GDM1 (cell line): ENCODE data around the gene WNT3.
A peak's percentile ranks its signal among the peaks of the same experiment; 100 is the strongest.
"Not testable (repeated sequence)": the region's sequence is repeated elsewhere in the genome, so short reads cannot be mapped to it uniquely, and the experiment has no call there.

Experiments used
- DNase-seq: peaks from one replicate; lab custom pipeline; 2025; lab: John Stamatoyannopoulos, UW

WNT3 gene

DNA sequence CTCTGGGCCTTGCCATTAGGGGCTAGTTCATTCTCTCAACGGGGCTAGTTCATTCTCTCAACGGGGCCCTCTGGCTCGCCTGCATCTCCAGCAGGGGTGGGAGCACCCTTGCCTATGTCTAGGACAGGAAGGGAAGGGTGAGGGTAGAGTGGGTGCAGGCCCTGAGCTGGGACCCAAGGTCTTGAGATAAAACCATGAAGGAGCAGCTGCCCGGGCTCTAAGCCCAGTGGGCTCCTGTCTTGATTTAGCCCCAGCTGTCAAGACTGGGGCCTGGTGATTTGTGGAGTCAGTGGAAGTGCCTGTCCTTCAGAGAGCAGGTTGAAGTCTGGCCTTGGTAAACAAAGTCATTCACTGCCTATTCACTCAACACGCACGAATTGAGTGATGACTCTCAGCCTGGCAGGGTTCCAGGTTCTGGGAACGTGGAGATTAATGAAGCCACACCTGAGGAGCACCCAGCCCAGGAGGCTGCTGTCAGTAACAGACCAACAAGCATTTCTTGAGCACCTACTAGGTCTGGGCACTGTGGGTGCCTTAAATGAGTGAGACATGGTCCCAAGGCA is 35.4 kb downstream of the WNT3 start:
- DNase-seq: no peak

- no peak for DNase-seq
These were observed 36.1 kb downstream of the WNT3 start for GRCh38 chr17:46782250-46782953.

GRCh38 chr17:46780003-46780373 is 38.5 kb downstream of the WNT3 start:
- no peak for DNase-seq

DNA sequence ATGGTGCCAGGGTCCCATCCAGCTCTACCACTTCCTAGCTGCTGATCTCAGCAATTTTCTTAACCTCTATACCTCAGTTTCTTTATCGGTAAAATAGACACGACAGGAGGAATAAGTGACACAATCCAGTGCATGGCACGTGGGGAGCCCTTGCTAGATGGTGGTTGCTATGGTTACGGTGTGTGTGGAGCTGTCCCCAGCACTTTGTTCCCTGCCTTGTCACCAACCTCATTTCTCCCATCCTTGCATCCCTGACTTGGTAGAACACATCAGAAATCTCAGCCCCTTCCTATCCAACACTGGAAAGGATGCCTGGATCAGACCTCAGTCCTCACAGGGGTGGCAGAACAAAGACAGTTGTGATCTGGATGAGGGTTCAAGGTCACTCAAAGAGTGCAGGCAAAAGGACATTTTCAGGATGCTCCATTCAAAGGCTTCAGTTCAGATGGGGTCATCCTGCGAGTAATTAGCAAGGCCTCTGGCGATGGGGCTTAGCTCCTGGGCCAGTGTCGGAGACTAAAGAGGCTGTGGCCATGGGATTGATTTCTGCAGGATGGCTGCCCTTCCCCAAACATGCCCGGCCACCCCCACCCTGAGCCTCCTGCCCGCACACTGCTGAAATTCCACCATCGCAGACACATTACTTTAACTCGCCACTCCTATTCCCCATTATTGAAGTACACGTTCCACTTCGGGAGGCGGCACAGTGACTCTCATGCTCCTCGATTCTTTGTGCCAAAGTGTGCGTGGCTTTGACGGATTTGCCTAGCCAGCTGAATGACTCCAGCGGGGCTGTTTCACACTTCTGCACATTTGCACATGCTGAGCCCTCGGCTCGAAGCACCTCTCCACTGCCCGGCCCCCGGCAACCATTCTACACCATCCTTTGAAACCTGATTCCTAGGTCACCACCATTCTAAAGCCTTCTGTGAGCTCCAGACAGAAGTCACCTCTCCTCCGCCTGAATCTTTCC is 40.3 kb downstream of the WNT3 start:
- DNase-seq: no peak

- DNase-seq: no peak
These were observed 42.0 kb downstream of the WNT3 start for GRCh38 chr17:46776298-46777005.

- DNase-seq: no peak
These were observed 44.3 kb downstream of the WNT3 start for GRCh38 chr17:46774108-46774737.

DNA sequence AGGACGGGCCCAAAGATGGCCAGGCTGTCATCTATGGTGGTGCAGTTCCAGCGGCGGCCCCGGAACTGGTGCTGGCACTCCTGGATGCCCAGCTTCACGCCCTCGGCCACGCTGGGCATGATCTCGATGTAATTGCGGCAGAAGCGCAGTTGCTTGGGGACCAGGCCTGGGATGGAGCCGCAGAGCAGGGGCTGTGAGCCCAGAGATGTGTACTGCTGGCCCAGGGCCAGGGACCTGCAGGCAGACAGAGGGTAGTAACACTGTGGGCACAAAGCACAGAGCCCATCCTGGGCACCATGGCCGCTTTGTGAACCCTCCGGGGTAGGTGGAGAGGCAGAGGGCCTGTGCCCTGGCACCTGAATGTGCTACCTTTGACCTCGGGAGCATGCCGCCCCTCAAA is 44.8 kb downstream of the WNT3 start:
- no peak for DNase-seq

- peak; percentile 84 for DNase-seq
These were observed 45.3 kb downstream of the WNT3 start for GRCh38 chr17:46773221-46773605.

- no peak for DNase-seq
These were observed 45.8 kb downstream of the WNT3 start for GRCh38 chr17:46772475-46773220.

DNA sequence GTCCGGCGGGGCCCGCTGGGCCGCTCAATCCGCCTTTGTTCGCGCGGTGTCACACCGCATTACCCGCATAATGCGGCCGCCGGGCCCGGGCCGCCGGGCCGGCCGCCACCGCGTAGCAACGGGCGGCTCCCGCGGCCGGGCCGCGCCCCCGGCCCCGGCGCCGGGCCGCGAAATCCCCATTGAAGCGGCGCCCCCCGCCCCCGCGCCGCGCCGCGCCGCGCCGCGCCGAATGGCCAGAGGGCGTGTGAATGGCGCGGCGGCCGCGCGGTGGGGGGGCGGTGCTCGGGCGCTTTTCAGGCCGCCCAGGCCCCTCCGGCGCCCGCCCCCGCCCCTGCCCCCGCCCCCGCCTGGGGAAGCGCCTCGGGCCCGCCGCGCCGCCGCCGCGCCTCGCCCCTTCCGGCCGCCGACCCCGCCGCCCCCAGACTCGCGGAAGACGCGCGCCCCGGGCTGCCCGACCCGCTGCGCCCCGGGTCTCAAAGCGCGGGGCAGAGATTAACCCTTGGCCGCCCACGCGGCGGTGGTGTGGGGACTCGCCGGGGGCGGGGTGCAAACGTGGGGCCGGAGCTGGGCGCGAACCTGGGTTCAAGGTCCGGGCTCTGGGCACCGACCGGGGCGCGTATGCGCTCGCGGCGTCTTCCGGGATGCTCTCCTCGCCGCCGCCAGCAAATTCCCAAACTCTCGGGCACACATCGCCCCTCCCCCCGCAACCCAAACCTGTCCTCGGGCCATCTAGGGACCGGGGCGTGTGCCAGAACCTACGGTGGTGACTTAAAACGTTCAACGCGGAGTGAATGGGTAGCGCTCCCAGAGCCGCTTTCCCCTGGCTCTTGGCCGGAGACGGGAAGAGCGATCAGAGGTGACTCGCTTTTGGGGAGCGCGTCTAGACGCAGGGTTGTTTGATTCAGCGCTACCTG is 46.7 kb downstream of the WNT3 start:
- no peak for DNase-seq

DNA sequence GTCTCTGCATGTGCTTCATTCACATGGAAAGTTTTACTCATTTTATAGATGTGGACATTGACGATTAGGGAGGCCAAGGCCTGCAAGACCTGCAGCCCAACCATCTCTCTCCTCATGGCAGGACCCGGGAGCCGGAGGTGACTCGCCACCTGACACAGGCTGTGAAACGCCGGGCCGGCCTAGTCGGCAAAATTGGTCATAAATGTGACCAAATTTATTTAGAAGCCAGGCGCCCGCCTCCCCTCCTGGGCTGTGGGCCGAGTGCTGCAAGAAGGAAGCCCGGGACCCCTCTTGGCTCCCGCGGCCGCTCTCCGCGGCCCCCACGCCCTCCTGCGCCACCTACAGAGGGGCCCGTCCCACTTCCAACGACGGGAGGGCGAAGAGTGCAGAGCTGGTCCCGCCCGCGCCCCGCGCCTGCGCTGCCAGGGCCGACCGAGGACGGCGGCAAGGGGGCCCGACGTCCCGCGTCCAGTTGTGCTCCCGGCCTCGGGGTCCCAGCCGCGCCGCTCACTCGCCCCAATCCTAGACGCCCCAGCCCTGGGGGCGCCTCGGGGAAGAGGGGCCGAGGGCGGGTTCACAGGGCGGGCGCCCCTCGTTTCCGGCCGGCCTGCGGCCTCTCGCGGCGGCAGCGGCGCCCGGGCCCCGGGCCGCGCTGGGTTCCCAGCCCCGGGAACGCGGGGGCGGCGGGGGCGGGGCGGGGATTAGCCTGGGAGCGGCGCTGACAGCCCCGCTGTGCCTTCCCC is 47.5 kb downstream of the WNT3 start:
- peak; percentile 27 for DNase-seq

- no peak for DNase-seq
These were observed 48.1 kb downstream of the WNT3 start for GRCh38 chr17:46770439-46770817.

GRCh38 chr17:46769531-46770438 is 48.7 kb downstream of the WNT3 start:
- no peak for DNase-seq

- DNase-seq: not testable (repeated sequence)
These were observed 49.6 kb downstream of the WNT3 start for GRCh38 chr17:46768896-46769295.

DNA sequence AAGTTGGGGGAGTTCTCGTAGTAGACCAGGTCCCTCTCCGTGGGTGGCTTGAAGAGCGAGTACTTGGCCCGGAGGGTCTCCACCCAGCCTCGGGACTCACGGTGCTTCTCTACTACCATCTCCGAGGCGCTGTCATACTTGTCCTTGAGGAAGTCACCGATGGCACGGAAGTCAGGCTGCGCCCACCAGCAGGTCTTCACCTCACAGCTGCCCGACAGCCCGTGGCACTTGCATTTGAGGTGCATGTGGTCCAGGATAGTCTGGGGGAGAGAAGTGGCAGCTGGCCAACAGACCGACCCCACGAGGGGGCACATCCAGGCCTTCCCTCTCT is 50.0 kb downstream of the WNT3 start:
- DNase-seq: no peak

- no peak for DNase-seq
These were observed 51.7 kb downstream of the WNT3 start for GRCh38 chr17:46766493-46767491.

GRCh38 chr17:46765453-46765852 is 53.0 kb downstream of the WNT3 start:
- no peak for DNase-seq
